WTC11 (cell line): ENCODE measurements around the gene EXOSC5.
"Not testable (repeated sequence)": the region's sequence is repeated elsewhere in the genome, so short reads cannot be mapped to it uniquely, and the experiment has no call there.

ENCODE experiments used
- AFF4 ChIP-seq: sonication (generic); formaldehyde crosslinking; IDR thresholded peaks from 2 replicates; pipeline ENCODE4 v1.8.1; 2023; ENCODE audit warnings: mild to moderate bottlenecking, missing genetic modification reagents, borderline replicate concordance
- ATF1 ChIP-seq: sonication (generic); formaldehyde crosslinking; IDR thresholded peaks from 2 replicates; pipeline ENCODE4 v1.8.1; 2023; ENCODE audit warnings: mild to moderate bottlenecking, moderate library complexity, missing genetic modification reagents
- ATF3 ChIP-seq: sonication (generic); formaldehyde crosslinking; conservative IDR thresholded peaks from 2 replicates; pipeline ENCODE4 v1.8.1; 2022; ENCODE audit warnings: mild to moderate bottlenecking, missing genetic modification reagents
- CBFB ChIP-seq: sonication (generic); formaldehyde crosslinking; IDR thresholded peaks from 2 replicates; pipeline ENCODE4 v1.8.1; 2022; ENCODE audit warnings: mild to moderate bottlenecking, low read depth, missing genetic modification reagents
- CREM ChIP-seq: sonication (generic); formaldehyde crosslinking; IDR thresholded peaks from 2 replicates; pipeline ENCODE4 v1.8.1; 2022; ENCODE audit warnings: mild to moderate bottlenecking, missing genetic modification reagents, moderate library complexity
- CTCF ChIP-seq: fragments of 200-600 bp; IDR thresholded peaks from 2 replicates; pipeline ENCODE4 v1.8.0; 2022; ENCODE audit warnings: antibody characterized with exemption
- JUN ChIP-seq: sonication (generic); formaldehyde crosslinking; IDR thresholded peaks from 2 replicates; pipeline ENCODE4 v1.8.0; 2023; ENCODE audit warnings: mild to moderate bottlenecking, missing genetic modification reagents
- MAX ChIP-seq: sonication (generic); formaldehyde crosslinking; IDR thresholded peaks from 2 replicates; pipeline ENCODE4 v1.8.0; 2022; ENCODE audit warnings: mild to moderate bottlenecking, missing genetic modification reagents
- PREB ChIP-seq: sonication (generic); formaldehyde crosslinking; IDR thresholded peaks from 2 replicates; pipeline ENCODE4 v1.8.1; 2022; ENCODE audit warnings: mild to moderate bottlenecking, missing genetic modification reagents, moderate library complexity, borderline replicate concordance
- PRRX2 ChIP-seq: fragments of 250-450 bp; sonication (Bioruptor Pico); IDR thresholded peaks from 2 replicates; pipeline ENCODE4 v1.8.0; 2021; ENCODE audit warnings: mild to moderate bottlenecking
- STAT6 ChIP-seq: sonication (generic); formaldehyde crosslinking; conservative IDR thresholded peaks from 2 replicates; pipeline ENCODE4 v1.8.1; 2023; ENCODE audit warnings: mild to moderate bottlenecking, low read depth, missing genetic modification reagents, moderate library complexity
- TEAD4 ChIP-seq: sonication (generic); formaldehyde crosslinking; IDR thresholded peaks from 2 replicates; pipeline ENCODE4 v1.8.0; 2022; ENCODE audit warnings: mild to moderate bottlenecking, missing genetic modification reagents
- USF1 ChIP-seq: sonication (generic); formaldehyde crosslinking; IDR thresholded peaks from 2 replicates; pipeline ENCODE4 v1.8.0; 2022; ENCODE audit warnings: mild to moderate bottlenecking, missing genetic modification reagents
- ZNF232 ChIP-seq: sonication (generic); formaldehyde crosslinking; IDR thresholded peaks from 2 replicates; pipeline ENCODE4 v1.8.0; 2022; ENCODE audit warnings: mild to moderate bottlenecking, missing genetic modification reagents

GRCh38 chr19:41381536-41381935, 15.6 kb downstream of the EXOSC5 start:
- not testable (repeated sequence) for TF ChIP-seq CTCF; JUN; PREB (CRISPR knock-in tag); PRRX2 (CRISPR knock-in tag); AFF4; CBFB (CRISPR knock-in tag); ZNF232 (CRISPR knock-in tag); STAT6 (CRISPR knock-in tag); CREM; TEAD4 (CRISPR knock-in tag); ATF3 (CRISPR knock-in tag); USF1 (CRISPR knock-in tag); MAX; ATF1 (CRISPR knock-in tag)
